ENCODE measurements around the gene NXNL2.

NXNL2 gene

GRCh38 chr9:88522360-88522759 is 12.6 kb upstream of the NXNL2 start:
- no peaks in the 10 kb centered on the region for H3K4me1 ChIP-seq
- in situ Hi-C loops (cut with MboI; ENCODE audit: low sequenced_read_pairs) = no loop called here
- DNase-seq (ENCODE audit: low spot score in 2 of 2) = no peak
- H3K4me3 ChIP-seq = no peak overlapping the region
- no peaks in the 10 kb centered on the region for H3K27me3 ChIP-seq (ENCODE audit: low read depth)
- no peaks in the 10 kb centered on the region for H3K9me3 ChIP-seq
- no peaks in the 10 kb centered on the region for H3K36me3 ChIP-seq (replicated peaks)

- H3K4me1 ChIP-seq = no peaks in the 10 kb centered on the region
- H3K36me3 ChIP-seq (replicated peaks) = no peaks in the 10 kb centered on the region
- no peak for DNase-seq (ENCODE audit: low spot score in 2 of 2)
- no peaks in the 10 kb centered on the region for H3K27me3 ChIP-seq (ENCODE audit: low read depth)
- no peak overlapping the region for H3K4me3 ChIP-seq
- H3K9me3 ChIP-seq = no peaks in the 10 kb centered on the region
- in situ Hi-C loops (cut with MboI; ENCODE audit: low sequenced_read_pairs) = no loop called here
These were observed 11.9 kb upstream of the NXNL2 start for GRCh38 chr9:88523056-88523455.

- H3K36me3 ChIP-seq (replicated peaks) = no peaks in the 10 kb centered on the region
- no peaks in the 10 kb centered on the region for H3K27me3 ChIP-seq (ENCODE audit: low read depth)
- no peaks in the 10 kb centered on the region for H3K9me3 ChIP-seq
- no peak overlapping the region for H3K4me3 ChIP-seq
- DNase-seq (ENCODE audit: low spot score in 2 of 2) = no peak
- H3K4me1 ChIP-seq = no peaks in the 10 kb centered on the region
- in situ Hi-C loops (cut with MboI; ENCODE audit: low sequenced_read_pairs) = no loop called here
These were observed 10.1 kb upstream of the NXNL2 start for GRCh38 chr9:88524911-88525310.

- H3K4me3 ChIP-seq = no peak overlapping the region
- H3K27me3 ChIP-seq (ENCODE audit: low read depth) = no peaks in the 10 kb centered on the region
- H3K9me3 ChIP-seq = no peaks in the 10 kb centered on the region
- no peaks in the 10 kb centered on the region for H3K36me3 ChIP-seq (replicated peaks)
- in situ Hi-C loops (cut with MboI; ENCODE audit: low sequenced_read_pairs) = no loop called here
- no peak for DNase-seq (ENCODE audit: low spot score in 2 of 2)
- H3K4me1 ChIP-seq = peaks cover 2% of the 10 kb centered on the region; the same call in 1 of the 2 replicates
These were observed 7.4 kb upstream of the NXNL2 start for GRCh38 chr9:88527618-88528017.

- Histone ChIP-seq H3K4me1 (peaks cover 2% of the 10 kb centered on the region; the same call in 1 of the 2 replicates), H3K4me3 (no peak overlapping the region), H3K9me3 (no peaks in the 10 kb centered on the region), H3K36me3 (replicated peaks) (no peaks in the 10 kb centered on the region), H3K27me3 (ENCODE audit: low read depth) (no peaks in the 10 kb centered on the region)
- in situ Hi-C loops (cut with MboI; ENCODE audit: low sequenced_read_pairs) = no loop called here
- no peak for DNase-seq (ENCODE audit: low spot score in 2 of 2)
These were observed 6.7 kb upstream of the NXNL2 start for GRCh38 chr9:88528080-88528790.

GRCh38 chr9:88529496-88529895 is 5.5 kb upstream of the NXNL2 start:
- DNase-seq (ENCODE audit: low spot score in 2 of 2) = no peak
- Histone ChIP-seq H3K4me3 (no peak overlapping the region), H3K4me1 (peaks cover 4% of the 10 kb centered on the region), H3K36me3 (replicated peaks) (no peaks in the 10 kb centered on the region), H3K27me3 (ENCODE audit: low read depth) (no peaks in the 10 kb centered on the region), H3K9me3 (no peaks in the 10 kb centered on the region)
- in situ Hi-C loops (cut with MboI; ENCODE audit: low sequenced_read_pairs) = no loop called here

- Histone ChIP-seq H3K27me3 (ENCODE audit: low read depth) (no peaks in the 10 kb centered on the region), H3K4me1 (peaks cover 4% of the 10 kb centered on the region), H3K36me3 (replicated peaks) (no peaks in the 10 kb centered on the region), H3K4me3 (no peak overlapping the region), H3K9me3 (no peaks in the 10 kb centered on the region)
- in situ Hi-C loops (cut with MboI; ENCODE audit: low sequenced_read_pairs) = no loop called here
- DNase-seq (ENCODE audit: low spot score in 2 of 2) = no peak
These were observed 4.9 kb upstream of the NXNL2 start for GRCh38 chr9:88530051-88530450.

GRCh38 chr9:88531920-88532698 is 2.9 kb upstream of the NXNL2 start:
- peak overlapping the region; percentile 19 for H3K4me3 ChIP-seq
- no peaks in the 10 kb centered on the region for H3K27me3 ChIP-seq (ENCODE audit: low read depth)
- H3K9me3 ChIP-seq = no peaks in the 10 kb centered on the region
- DNase-seq (ENCODE audit: low spot score in 2 of 2) = peak; percentile 40 to 69
- in situ Hi-C loops (cut with MboI; ENCODE audit: low sequenced_read_pairs) = no loop called here
- peaks cover 6% of the 10 kb centered on the region for H3K4me1 ChIP-seq
- H3K36me3 ChIP-seq (replicated peaks) = no peaks in the 10 kb centered on the region

- in situ Hi-C loops (cut with MboI; ENCODE audit: low sequenced_read_pairs) = no loop called here
- peak; percentile 22 to 60 for DNase-seq (ENCODE audit: low spot score in 2 of 2)
- H3K9me3 ChIP-seq = no peaks in the 10 kb centered on the region
- H3K27me3 ChIP-seq (ENCODE audit: low read depth) = no peaks in the 10 kb centered on the region
- H3K4me3 ChIP-seq = peak overlapping the region; percentile 34
- no peaks in the 10 kb centered on the region for H3K36me3 ChIP-seq (replicated peaks)
- H3K4me1 ChIP-seq = peaks cover 6% of the 10 kb centered on the region
These were observed 975 bp upstream of the NXNL2 start for GRCh38 chr9:88533951-88534455.

GRCh38 chr9:88535226-88536022 is 446 bp downstream of the NXNL2 start:
- H3K9me3 ChIP-seq = no peaks in the 10 kb centered on the region

GRCh38 chr9:88536023-88536324 is 996 bp downstream of the NXNL2 start:
- no peak overlapping the region for H3K4me3 ChIP-seq
- in situ Hi-C loops (cut with MboI; ENCODE audit: low sequenced_read_pairs) = no loop called here
- H3K4me1 ChIP-seq = peaks cover 6% of the 10 kb centered on the region
- DNase-seq (ENCODE audit: low spot score in 2 of 2) = no peak
- no peaks in the 10 kb centered on the region for H3K9me3 ChIP-seq
- H3K27me3 ChIP-seq (ENCODE audit: low read depth) = no peaks in the 10 kb centered on the region
- no peaks in the 10 kb centered on the region for H3K36me3 ChIP-seq (replicated peaks)

More at GRCh38 chr9:88535226-88536022, 446 bp downstream of the NXNL2 start:
- Histone ChIP-seq H3K4me1 (peaks cover 6% of the 10 kb centered on the region), H3K27me3 (ENCODE audit: low read depth) (no peaks in the 10 kb centered on the region), H3K36me3 (replicated peaks) (no peaks in the 10 kb centered on the region), H3K4me3 (peak overlapping the region; percentile 43)
- in situ Hi-C loops (cut with MboI; ENCODE audit: low sequenced_read_pairs) = no loop called here
- DNase-seq (ENCODE audit: low spot score in 2 of 2) = peak in 1 of 2 experiments; percentile 27

GRCh38 chr9:88536951-88537760 is 2.2 kb downstream of the NXNL2 start:
- no peaks in the 10 kb centered on the region for H3K27me3 ChIP-seq (ENCODE audit: low read depth)
- H3K36me3 ChIP-seq (replicated peaks) = no peaks in the 10 kb centered on the region
- no peak overlapping the region for H3K4me3 ChIP-seq
- no peak for DNase-seq (ENCODE audit: low spot score in 2 of 2)
- H3K9me3 ChIP-seq = no peaks in the 10 kb centered on the region
- H3K4me1 ChIP-seq = peaks cover 4% of the 10 kb centered on the region; the same call in 1 of the 2 replicates
- in situ Hi-C loops (cut with MboI; ENCODE audit: low sequenced_read_pairs) = no loop called here

- Histone ChIP-seq H3K36me3 (replicated peaks) (no peaks in the 10 kb centered on the region), H3K9me3 (no peaks in the 10 kb centered on the region), H3K27me3 (ENCODE audit: low read depth) (no peaks in the 10 kb centered on the region), H3K4me1 (peaks cover 4% of the 10 kb centered on the region; the same call in 1 of the 2 replicates), H3K4me3 (no peak overlapping the region)
- peak in 1 of 2 experiments; percentile 27 for DNase-seq (ENCODE audit: low spot score in 2 of 2)
- in situ Hi-C loops (cut with MboI; ENCODE audit: low sequenced_read_pairs) = no loop called here
These were observed 2.7 kb downstream of the NXNL2 start for GRCh38 chr9:88537761-88538091.

Data from HAP-1 (cell line).